ENCODE results near the gene ACP2. TPM values are rescaled to one million over a fixed set of nuclear protein-coding genes. Genes with fewer than 3 reads are reported as not detected.

ACP2 gene
- total and polyA plus RNA-seq, 8 donors: 37.1 to 59.9 (median 41.4) TPM

GRCh38 chr11:47257517-47258316, 9.1 kb upstream of the ACP2 start, which contains the start of gene NR1H3:
Gene NR1H3, plus strand, starts transcription at chr11:47257996. Its CDS starts 1,221 bp downstream, at chr11:47259217.
- Histone ChIP-seq H3K27ac (peak within 1 kb of the TSS; percentile 69 to 72), H3K36me3 (peaks cover 0 to 9% of the 10 kb centered on the region in 2 donors), H3K4me1 (peaks cover 11 to 60% of the 10 kb centered on the region in 2 donors), H3K27me3 (no peaks in the 10 kb centered on the region), H3K4me3 (peak within 1 kb of the TSS; percentile 10 to 47), H3K9me3 (no peaks in the 10 kb centered on the region)
- intact Hi-C loops (cut with DNase I): no loop called here
- TF ChIP-seq CTCF (IDR thresholded peaks at IDR 0.05): peak in 1 of 2 donors; percentile 57
- DNase-seq: peak; percentile 87 to 97 (median 92)
- peak; percentile 80 for ATAC-seq

GRCh38 chr11:47257177-47257516, 8.5 kb upstream of the ACP2 start:
- no peak for TF ChIP-seq CTCF (IDR thresholded peaks at IDR 0.05)
- ATAC-seq (no peak), DNase-seq (no peak)
- H3K27me3 ChIP-seq: no peaks in the 10 kb centered on the region
- H3K9me3 ChIP-seq: no peaks in the 10 kb centered on the region
- peak overlapping the region; percentile 69 to 72 for H3K27ac ChIP-seq
- peaks cover 0 to 9% of the 10 kb centered on the region in 2 donors for H3K36me3 ChIP-seq
- peaks cover 11 to 60% of the 10 kb centered on the region in 2 donors for H3K4me1 ChIP-seq
- intact Hi-C loops (cut with DNase I): no loop called here
- H3K4me3 ChIP-seq: peak overlapping the region; percentile 10 to 47

GRCh38 chr11:47256374-47256773, 7.8 kb upstream of the ACP2 start:
- no peak for TF ChIP-seq CTCF (IDR thresholded peaks at IDR 0.05)
- Histone ChIP-seq H3K4me1 (peaks cover 11 to 60% of the 10 kb centered on the region in 2 donors), H3K36me3 (peaks cover 0 to 2% of the 10 kb centered on the region in 2 donors), H3K9me3 (no peaks in the 10 kb centered on the region), H3K4me3 (no peak overlapping the region), H3K27ac (no peak overlapping the region), H3K27me3 (no peaks in the 10 kb centered on the region)
- no peak for DNase-seq
- intact Hi-C loops (cut with DNase I): no loop called here
- no peak for ATAC-seq

GRCh38 chr11:47254386-47254785, 5.8 kb upstream of the ACP2 start:
- ATAC-seq (peak; percentile 20), DNase-seq (peak in 1 of 4 donors; percentile 57)
- Histone ChIP-seq H3K4me1 (peaks cover 12 to 63% of the 10 kb centered on the region in 2 donors), H3K27me3 (no peaks in the 10 kb centered on the region), H3K27ac (peak overlapping the region; percentile 69 to 75), H3K4me3 (no peak overlapping the region), H3K36me3 (no peaks in the 10 kb centered on the region), H3K9me3 (no peaks in the 10 kb centered on the region)
- no peak for TF ChIP-seq CTCF (IDR thresholded peaks at IDR 0.05)
- intact Hi-C loops (cut with DNase I): no loop called here

GRCh38 chr11:47253660-47254059, 5.0 kb upstream of the ACP2 start:
- Histone ChIP-seq H3K27me3 (no peaks in the 10 kb centered on the region), H3K4me1 (peaks cover 14 to 58% of the 10 kb centered on the region in 2 donors), H3K36me3 (no peaks in the 10 kb centered on the region), H3K27ac (peak overlapping the region in 1 of 2 donors; percentile 75), H3K9me3 (no peaks in the 10 kb centered on the region), H3K4me3 (no peak overlapping the region)
- no peak for TF ChIP-seq CTCF (IDR thresholded peaks at IDR 0.05)
- no peak for ATAC-seq
- no peak for DNase-seq
- intact Hi-C loops (cut with DNase I): no loop called here

All from left lung (tissue), 10 donors.